IMR-90 (cell line): Measurements from ENCODE around the gene OR13A1. TPM values are rescaled to one million over a fixed set of nuclear protein-coding genes. Genes with fewer than 3 reads are reported as not detected.

Source experiments
- ATAC-seq: fragments of 200-7000 bp; cut with Tn5 transposase; 2 replicates; pipeline ENCODE4 v1.9.1; 2020; ENCODE audit warnings: low read depth, mild to moderate bottlenecking, moderate library complexity
- BruUV-seq: library from RNA; stranded (reverse); fragments of 400-500 nt; replicated peaks from 2 replicates; lab custom pipeline; 2021; lab: Mats Ljungman, UMichigan
- CTCF ChIA-PET: fragments of 300-600 bp; formaldehyde crosslinking; extraction: SDS; loops from one replicate; lab custom pipeline; 2021; ENCODE audit warnings: antibody characterized with exemption; lab: Yijun Ruan, JAX
- POLR2A ChIA-PET: fragments of 300-600 bp; sonication (Branson Sonifier 250); formaldehyde crosslinking; loops from one replicate; lab custom pipeline; 2022; ENCODE audit warnings: antibody characterized with exemption; ENCODE audit not compliant: unreplicated experiment; lab: Charles Lee
- DNase-seq: peaks from one replicate; pipeline ENCODE4 v3.0.0; 2013
- H2AFZ ChIP-seq: replicated peaks from 2 replicates; pipeline ENCODE3; 2013; ENCODE audit warnings: low read length, mild to moderate bottlenecking; ENCODE audit not compliant: poor library complexity
- H2AK5ac ChIP-seq: 2 replicates; pipeline ENCODE4 v1.6.1; 2013; ENCODE audit warnings: low read depth, low read length, inconsistent platforms
- H2AK9ac ChIP-seq: replicated peaks from 2 replicates; pipeline ENCODE3; 2013; ENCODE audit warnings: mild to moderate bottlenecking, low read depth, low read length, moderate library complexity; ENCODE audit not compliant: poor library complexity
- H2BK120ac ChIP-seq: 2 replicates; pipeline ENCODE4 v1.6.1; 2013; ENCODE audit warnings: low read depth, low read length, inconsistent platforms
- H2BK15ac ChIP-seq: 3 replicates; pipeline ENCODE4 v1.6.1; 2013; ENCODE audit warnings: low read depth, low read length, inconsistent platforms
- H2BK20ac ChIP-seq: 2 replicates; pipeline ENCODE4 v1.6.1; 2013; ENCODE audit warnings: low read depth, mild to moderate bottlenecking, inconsistent platforms, low read length, moderate library complexity
- H2BK5ac ChIP-seq: 2 replicates; pipeline ENCODE4 v1.6.1; 2013; ENCODE audit warnings: mild to moderate bottlenecking, low read depth, low read length, inconsistent platforms; ENCODE audit not compliant: poor library complexity, severe bottlenecking
- H3K14ac ChIP-seq: replicated peaks from 2 replicates; pipeline ENCODE4 v1.6.1; 2013; ENCODE audit warnings: low read depth, low read length, inconsistent platforms
- H3K18ac ChIP-seq: 2 replicates; pipeline ENCODE4 v1.6.1; 2013; ENCODE audit warnings: low read depth, low read length, control low read depth
- H3K23ac ChIP-seq: 2 replicates; pipeline ENCODE4 v1.6.1; 2013; ENCODE audit warnings: low read depth, low read length, inconsistent platforms
- H3K27ac ChIP-seq: 2 replicates; pipeline ENCODE4 v1.5.1; 2013; ENCODE audit warnings: mild to moderate bottlenecking, control low read depth, low read length; ENCODE audit not compliant: insufficient read depth
- H3K27me3 ChIP-seq: 2 replicates; pipeline ENCODE4 v1.6.1; 2013; ENCODE audit warnings: low read length; ENCODE audit not compliant: control insufficient read depth, insufficient read depth
- H3K36me3 ChIP-seq: 2 replicates; pipeline ENCODE4 v1.6.1; 2013; ENCODE audit warnings: low read length, mixed read lengths; ENCODE audit not compliant: control insufficient read depth, insufficient read depth
- H3K4ac ChIP-seq: 2 replicates; pipeline ENCODE4 v1.6.1; 2013; ENCODE audit warnings: low read depth, low read length, inconsistent platforms
- H3K4me1 ChIP-seq: 2 replicates; pipeline ENCODE4 v1.6.1; 2013; ENCODE audit warnings: low read length, mixed read lengths; ENCODE audit not compliant: control insufficient read depth, insufficient read depth
- H3K4me2 ChIP-seq: 2 replicates; pipeline ENCODE4 v1.6.1; 2013; ENCODE audit warnings: low read depth, mild to moderate bottlenecking, control low read depth, low read length, moderate library complexity
- H3K4me3 ChIP-seq: 2 replicates; pipeline ENCODE4 v1.5.1; 2013; ENCODE audit warnings: low read depth, mild to moderate bottlenecking, control low read depth, low read length, moderate library complexity; ENCODE audit not compliant: insufficient read depth
- H3K56ac ChIP-seq: 2 replicates; pipeline ENCODE4 v1.6.1; 2013; ENCODE audit warnings: low read length, inconsistent platforms; ENCODE audit not compliant: insufficient read depth; ENCODE audit errors: extremely low read depth
- H3K79me1 ChIP-seq, 2 experiments: 2 replicates each; pipeline ENCODE4 v1.6.1; 2013; ENCODE audit warnings: low read length in 2 of 2, inconsistent platforms in 1 of 2, low read depth in 1 of 2
- H3K9ac ChIP-seq: 2 replicates; pipeline ENCODE4 v1.6.1; 2013; ENCODE audit warnings: low read depth, low read length, control low read depth
- H3K9me1 ChIP-seq: 2 replicates; pipeline ENCODE4 v1.6.1; 2013; ENCODE audit warnings: low read length, inconsistent platforms; ENCODE audit not compliant: insufficient read depth
- H3K9me3 ChIP-seq: 2 replicates; pipeline ENCODE4 v1.6.1; 2013; ENCODE audit warnings: low read length; ENCODE audit not compliant: control insufficient read depth, insufficient read depth
- H4K20me1 ChIP-seq: 2 replicates; pipeline ENCODE4 v1.6.1; 2013; ENCODE audit warnings: low read length, inconsistent platforms; ENCODE audit not compliant: insufficient read depth
- H4K5ac ChIP-seq: 2 replicates; pipeline ENCODE4 v1.6.1; 2013; ENCODE audit warnings: mild to moderate bottlenecking, low read depth, low read length, control low read depth
- H4K8ac ChIP-seq, 2 experiments: 2 replicates each; pipeline ENCODE4 v1.6.1; 2013; ENCODE audit warnings: low read depth in 2 of 2, low read length in 2 of 2, control low read depth in 1 of 2, inconsistent platforms in 1 of 2
- H4K91ac ChIP-seq: 2 replicates; pipeline ENCODE4 v1.6.1; 2013; ENCODE audit warnings: low read depth, low read length, inconsistent platforms; ENCODE audit not compliant: insufficient read depth
- BHLHE40 ChIP-seq: fragments of 150-350 bp; IDR thresholded peaks from 2 replicates; pipeline ENCODE4 v1.6.1; 2016; ENCODE audit warnings: mild to moderate bottlenecking, low read depth, low read length
- CEBPB ChIP-seq: IDR thresholded peaks from 2 replicates; pipeline ENCODE4 v1.6.1; 2012; ENCODE audit warnings: low read depth, low read length, improper control_type of control experiment
- MAFK ChIP-seq: IDR thresholded peaks from 2 replicates; pipeline ENCODE4 v1.6.1; 2012; ENCODE audit warnings: low read depth, low read length, improper control_type of control experiment
- RAD21 ChIP-seq: IDR thresholded peaks from 2 replicates; pipeline ENCODE4 v1.6.1; 2012; ENCODE audit warnings: low read length, improper control_type of control experiment
- RFX5 ChIP-seq: IDR thresholded peaks from 2 replicates; pipeline ENCODE4 v1.8.0; 2012; ENCODE audit warnings: low read depth, mild to moderate bottlenecking, low read length, moderate library complexity
- dilution Hi-C: fragments of 300-500 bp; cut with HindIII; formaldehyde crosslinking; loops from one replicate; pipeline ENCODE4 v1.14.3; 2018; ENCODE audit warnings: low sequenced_read_pairs; ENCODE audit not compliant: unreplicated experiment
- in situ Hi-C: fragments of 300-500 bp; cut with MboI; formaldehyde crosslinking; loops from 3 replicates; pipeline ENCODE4 v1.14.3; 2019; ENCODE audit warnings: low sequenced_read_pairs, inconsistent platforms, mixed read lengths
- intact Hi-C: fragments of 100-400 bp; cut with micrococcal nuclease; formaldehyde crosslinking; loops from 2 replicates; pipeline ENCODE4 v1.10.0; 2022
- polyA plus RNA-seq, 3 experiments: library from polyadenylated mRNA; depleted of rRNA; stranded (reverse); fragments of >200 nt; gene quantifications; 2 replicates each; pipeline ENCODE4 v1.2.3, GENCODE V29; 2012; ENCODE audit warnings: low replicate concordance in 1 of 3
- total RNA-seq: library from RNA; depleted of rRNA; stranded (reverse); fragments of >200 nt; gene quantifications from 2 replicates; pipeline ENCODE4 v1.2.3, GENCODE V29; 2012

OR13A1 gene
- total and polyA plus RNA-seq, 2 of the 4 experiments (the other 2 are of a cell fraction), result not detected

GRCh38 chr10:45254892-45255291 is 60.5 kb downstream of the OR13A1 start:
- H2AK9ac ChIP-seq, result no peak overlapping the region
- no peak for DNase-seq
- H2AK5ac ChIP-seq, result no peak overlapping the region
- no peak for ATAC-seq
- BruUV-seq, result no TSS peak
- no peak overlapping the region for H2BK15ac ChIP-seq
- H3K27ac ChIP-seq, result no peak overlapping the region
- no peaks in the 10 kb centered on the region for H3K4me1 ChIP-seq
- H4K8ac ChIP-seq, result no peak overlapping the region
- no peaks in the 10 kb centered on the region for H3K9me1 ChIP-seq
- H3K23ac ChIP-seq, result no peak overlapping the region
- no peak overlapping the region for H3K4me3 ChIP-seq
- H4K20me1 ChIP-seq, result no peaks in the 10 kb centered on the region
- in situ Hi-C loops (no loop called here), dilution Hi-C loops (no loop called here), intact Hi-C loops (no loop called here)
- no peak overlapping the region for H3K18ac ChIP-seq
- H3K9me3 ChIP-seq, result no peaks in the 10 kb centered on the region
- H3K36me3 ChIP-seq, result no peaks in the 10 kb centered on the region
- H2BK20ac ChIP-seq, result no peak overlapping the region
- no peaks in the 10 kb centered on the region for H3K79me1 ChIP-seq
- CTCF ChIA-PET, result no interaction called here
- H3K4ac ChIP-seq, result no peak overlapping the region
- H3K56ac ChIP-seq, result no peak overlapping the region
- no peak overlapping the region for H3K9ac ChIP-seq
- no peak overlapping the region for H2BK5ac ChIP-seq
- no peak overlapping the region for H3K4me2 ChIP-seq
- TF ChIP-seq MAFK, result no peak
- no peak for TF ChIP-seq RAD21
- no peak for TF ChIP-seq BHLHE40
- TF ChIP-seq RFX5, result no peak
- TF ChIP-seq CEBPB, result no peak
- H3K14ac ChIP-seq, result no peak overlapping the region
- H2AFZ ChIP-seq, result no peak overlapping the region
- H2BK120ac ChIP-seq, result no peak overlapping the region
- POLR2A ChIA-PET, result no interaction called here
- no peaks in the 10 kb centered on the region for H3K27me3 ChIP-seq
- H4K5ac ChIP-seq, result no peak overlapping the region
- no peak overlapping the region for H4K91ac ChIP-seq
